ENCODE measurements around the gene MAPK13. TPM values are rescaled to one million over a fixed set of nuclear protein-coding genes. Genes with fewer than 3 reads are reported as not detected.

The MAPK13 gene
- total RNA-seq, 3 donors from 2014 or later, result 33.8 to 61.0 (median 48.4) TPM

GRCh38 chr6:36104836-36105235 lies 25.5 kb upstream of the MAPK13 start:
- no peak for DNase-seq
- Mint-ChIP-seq H3K27me3 (ENCODE audit: low read depth) (no peaks in the 10 kb centered on the region), H3K9me3 (no peaks in the 10 kb centered on the region), H3K4me3 (no peak overlapping the region), H3K4me1 (ENCODE audit: low read depth) (peaks cover 45% of the 10 kb centered on the region), H3K36me3 (ENCODE audit: insufficient read depth) (peaks cover 34% of the 10 kb centered on the region)
- no peak for ATAC-seq

- DNase-seq, result no peak
- Mint-ChIP-seq H3K36me3 (ENCODE audit: insufficient read depth) (peaks cover 22% of the 10 kb centered on the region), H3K4me3 (no peak overlapping the region), H3K4me1 (ENCODE audit: low read depth) (peaks cover 46% of the 10 kb centered on the region), H3K9me3 (no peaks in the 10 kb centered on the region), H3K27me3 (ENCODE audit: low read depth) (no peaks in the 10 kb centered on the region)
- peak; percentile 62 to 65 for ATAC-seq
Observed at GRCh38 chr6:36109092-36109491, 21.2 kb upstream of the MAPK13 start.

- no peaks in the 10 kb centered on the region for H3K9me3 Mint-ChIP-seq
- H3K4me1 Mint-ChIP-seq (ENCODE audit: low read depth), result peaks cover 55% of the 10 kb centered on the region
- ATAC-seq, result no peak
- no peak for DNase-seq
- peaks cover 21% of the 10 kb centered on the region for H3K36me3 Mint-ChIP-seq (ENCODE audit: insufficient read depth)
- H3K27me3 Mint-ChIP-seq (ENCODE audit: low read depth), result no peaks in the 10 kb centered on the region
- H3K4me3 Mint-ChIP-seq, result no peak overlapping the region
Observed at GRCh38 chr6:36110050-36110449, 20.3 kb upstream of the MAPK13 start.

GRCh38 chr6:36110863-36111262 lies 19.4 kb upstream of the MAPK13 start:
- Mint-ChIP-seq H3K4me1 (ENCODE audit: low read depth) (peaks cover 60% of the 10 kb centered on the region), H3K36me3 (ENCODE audit: insufficient read depth) (peaks cover 20% of the 10 kb centered on the region), H3K4me3 (no peak overlapping the region), H3K27me3 (ENCODE audit: low read depth) (no peaks in the 10 kb centered on the region), H3K9me3 (no peaks in the 10 kb centered on the region)
- DNase-seq, result no peak
- no peak for ATAC-seq

- DNase-seq, result no peak
- Mint-ChIP-seq H3K4me3 (no peak overlapping the region), H3K9me3 (no peaks in the 10 kb centered on the region), H3K27me3 (ENCODE audit: low read depth) (no peaks in the 10 kb centered on the region), H3K4me1 (ENCODE audit: low read depth) (peaks cover 66% of the 10 kb centered on the region), H3K36me3 (ENCODE audit: insufficient read depth) (peaks cover 20% of the 10 kb centered on the region)
- no peak for ATAC-seq
Observed at GRCh38 chr6:36111526-36111925, 18.8 kb upstream of the MAPK13 start.

GRCh38 chr6:36113049-36113448 lies 17.3 kb upstream of the MAPK13 start:
- Mint-ChIP-seq H3K9me3 (no peaks in the 10 kb centered on the region), H3K4me3 (no peak overlapping the region), H3K36me3 (ENCODE audit: insufficient read depth) (peaks cover 18% of the 10 kb centered on the region), H3K27me3 (ENCODE audit: low read depth) (no peaks in the 10 kb centered on the region), H3K4me1 (ENCODE audit: low read depth) (peaks cover 72% of the 10 kb centered on the region)
- ATAC-seq (no peak), DNase-seq (no peak)

GRCh38 chr6:36113703-36114102 lies 16.6 kb upstream of the MAPK13 start:
- H3K4me3 Mint-ChIP-seq, result no peak overlapping the region
- H3K9me3 Mint-ChIP-seq, result no peaks in the 10 kb centered on the region
- H3K27me3 Mint-ChIP-seq (ENCODE audit: low read depth), result no peaks in the 10 kb centered on the region
- DNase-seq, result no peak
- no peak for ATAC-seq
- H3K4me1 Mint-ChIP-seq (ENCODE audit: low read depth), result peaks cover 72% of the 10 kb centered on the region
- peaks cover 12% of the 10 kb centered on the region for H3K36me3 Mint-ChIP-seq (ENCODE audit: insufficient read depth)

- H3K4me1 Mint-ChIP-seq (ENCODE audit: low read depth), result peaks cover 72% of the 10 kb centered on the region
- no peaks in the 10 kb centered on the region for H3K9me3 Mint-ChIP-seq
- DNase-seq, result no peak
- peak overlapping the region; percentile 32 for H3K4me3 Mint-ChIP-seq
- ATAC-seq, result no peak
- peaks cover 9% of the 10 kb centered on the region for H3K36me3 Mint-ChIP-seq (ENCODE audit: insufficient read depth)
- H3K27me3 Mint-ChIP-seq (ENCODE audit: low read depth), result no peaks in the 10 kb centered on the region
Observed at GRCh38 chr6:36114798-36115408, 15.4 kb upstream of the MAPK13 start.

GRCh38 chr6:36115412-36115811 lies 14.9 kb upstream of the MAPK13 start:
- Mint-ChIP-seq H3K36me3 (ENCODE audit: insufficient read depth) (peaks cover 9% of the 10 kb centered on the region), H3K4me3 (no peak overlapping the region), H3K4me1 (ENCODE audit: low read depth) (peaks cover 72% of the 10 kb centered on the region), H3K9me3 (no peaks in the 10 kb centered on the region), H3K27me3 (ENCODE audit: low read depth) (no peaks in the 10 kb centered on the region)
- ATAC-seq (no peak), DNase-seq (no peak)

- H3K9me3 Mint-ChIP-seq, result no peaks in the 10 kb centered on the region
- H3K4me1 Mint-ChIP-seq (ENCODE audit: low read depth), result peaks cover 81% of the 10 kb centered on the region
- peaks cover 9% of the 10 kb centered on the region for H3K36me3 Mint-ChIP-seq (ENCODE audit: insufficient read depth)
- H3K27me3 Mint-ChIP-seq (ENCODE audit: low read depth), result no peaks in the 10 kb centered on the region
- H3K4me3 Mint-ChIP-seq, result no peak overlapping the region
- DNase-seq (no peak), ATAC-seq (no peak)
Observed at GRCh38 chr6:36116066-36116864, 14.0 kb upstream of the MAPK13 start.

GRCh38 chr6:36116943-36117342 lies 13.4 kb upstream of the MAPK13 start:
- Mint-ChIP-seq H3K4me1 (ENCODE audit: low read depth) (peaks cover 87% of the 10 kb centered on the region), H3K27me3 (ENCODE audit: low read depth) (no peaks in the 10 kb centered on the region), H3K9me3 (no peaks in the 10 kb centered on the region), H3K36me3 (ENCODE audit: insufficient read depth) (peaks cover 9% of the 10 kb centered on the region), H3K4me3 (no peak overlapping the region)
- DNase-seq (no peak), ATAC-seq (no peak)

- no peak for DNase-seq
- Mint-ChIP-seq H3K4me3 (no peak overlapping the region), H3K4me1 (ENCODE audit: low read depth) (peaks cover 91% of the 10 kb centered on the region), H3K36me3 (ENCODE audit: insufficient read depth) (peaks cover 6% of the 10 kb centered on the region), H3K27me3 (ENCODE audit: low read depth) (no peaks in the 10 kb centered on the region), H3K9me3 (no peaks in the 10 kb centered on the region)
- no peak for ATAC-seq
Observed at GRCh38 chr6:36117658-36118549, 12.4 kb upstream of the MAPK13 start.

- no peak overlapping the region for H3K4me3 Mint-ChIP-seq
- no peaks in the 10 kb centered on the region for H3K27me3 Mint-ChIP-seq (ENCODE audit: low read depth)
- peaks cover 6% of the 10 kb centered on the region for H3K36me3 Mint-ChIP-seq (ENCODE audit: insufficient read depth)
- peak; percentile 69 to 71 for ATAC-seq
- DNase-seq, result peak; percentile 65
- no peaks in the 10 kb centered on the region for H3K9me3 Mint-ChIP-seq
- H3K4me1 Mint-ChIP-seq (ENCODE audit: low read depth), result peaks cover 94% of the 10 kb centered on the region
Observed at GRCh38 chr6:36118550-36119107, 11.7 kb upstream of the MAPK13 start.

GRCh38 chr6:36119209-36119608 lies 11.1 kb upstream of the MAPK13 start:
- no peak for DNase-seq
- no peak for ATAC-seq

More at GRCh38 chr6:36119209-36119608, 11.1 kb upstream of the MAPK13 start:
- Mint-ChIP-seq H3K4me1 (ENCODE audit: low read depth) (peaks cover 93% of the 10 kb centered on the region), H3K4me3 (no peak overlapping the region), H3K27me3 (ENCODE audit: low read depth) (no peaks in the 10 kb centered on the region), H3K36me3 (ENCODE audit: insufficient read depth) (peaks cover 6% of the 10 kb centered on the region), H3K9me3 (no peaks in the 10 kb centered on the region)
